Activated T-cell treated with anti-CD3 and anti-CD28 coated beads, Interleukin-2, amount 50 U/mL, for 4 hours (primary cell): ENCODE measurements around the gene TBC1D28. TPM values are rescaled to one million over a fixed set of nuclear protein-coding genes. Genes with fewer than 3 reads are reported as not detected.
A peak's percentile ranks its signal among the peaks of the same experiment; 100 is the strongest.
"Not testable (repeated sequence)": the region's sequence is repeated elsewhere in the genome, so short reads cannot be mapped to it uniquely, and the experiment has no call there.

Experiments used
- ATAC-seq, 2 donors: fragments of 200-7000 bp; cut with Tn5 transposase; one replicate each; pipeline ENCODE4 v1.10.0; 2021
- DNase-seq: peaks from one replicate; pipeline ENCODE4 v3.0.0-alpha.2; 2020
- H3K27me3 Mint-ChIP-seq: one replicate; pipeline ENCODE4 v1.8.0; 2021; ENCODE audit warnings: low read depth, mixed read lengths
- H3K36me3 Mint-ChIP-seq: one replicate; pipeline ENCODE4 v1.8.0; 2022; ENCODE audit warnings: mixed read lengths; ENCODE audit not compliant: insufficient read depth
- H3K4me1 Mint-ChIP-seq: one replicate; pipeline ENCODE4 v1.8.0; 2021; ENCODE audit warnings: low read depth, mixed read lengths
- H3K4me3 Mint-ChIP-seq: one replicate; pipeline ENCODE4 v1.8.0; 2021; ENCODE audit warnings: mild to moderate bottlenecking, moderate library complexity, mixed read lengths
- H3K9me3 Mint-ChIP-seq: one replicate; pipeline ENCODE4 v1.8.0; 2021; ENCODE audit warnings: mixed read lengths
- total RNA-seq, 3 donors: library from RNA; stranded (reverse); gene quantifications; one replicate each; pipeline ENCODE4 v1.2.1, GENCODE V29; 2021

Gene TBC1D28
- not detected for total RNA-seq

- not testable (repeated sequence) for H3K36me3 Mint-ChIP-seq, H3K4me3 Mint-ChIP-seq, H3K9me3 Mint-ChIP-seq, DNase-seq, ATAC-seq, H3K4me1 Mint-ChIP-seq, H3K27me3 Mint-ChIP-seq
These were observed at the start of gene TBC1D28 for GRCh38 chr17:18644291-18644690. TSS of gene TBC1D28 (minus strand) at chr17:18644391. CDS start at chr17:18641352, 3,039 bp downstream.

DNA sequence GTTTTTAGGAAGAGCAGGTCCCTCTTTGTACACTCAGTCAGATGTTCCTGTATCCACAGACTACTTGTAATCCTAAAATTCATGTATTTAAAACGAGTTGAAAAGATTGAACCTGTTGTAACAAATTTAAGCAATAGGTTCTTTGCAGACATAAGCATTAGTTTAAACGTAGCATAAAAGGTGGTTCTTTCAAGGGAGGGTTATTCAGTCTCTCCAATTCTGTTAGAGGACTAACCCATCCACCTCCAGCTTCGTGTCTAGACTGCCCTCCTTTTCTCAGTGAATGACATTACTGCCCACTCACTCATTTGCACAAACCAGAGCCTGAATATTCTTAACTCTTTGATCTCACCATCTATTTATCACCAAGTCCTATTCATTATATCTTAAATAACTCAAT is 38.5 kb upstream of the TBC1D28 start:
- not testable (repeated sequence) for H3K9me3 Mint-ChIP-seq, H3K36me3 Mint-ChIP-seq, H3K27me3 Mint-ChIP-seq, DNase-seq
- H3K4me3 Mint-ChIP-seq, result peak overlapping the region; percentile 62
- peak in 1 of 2 donors; percentile 27 for ATAC-seq
- peaks cover 16% of the 10 kb centered on the region for H3K4me1 Mint-ChIP-seq

DNA sequence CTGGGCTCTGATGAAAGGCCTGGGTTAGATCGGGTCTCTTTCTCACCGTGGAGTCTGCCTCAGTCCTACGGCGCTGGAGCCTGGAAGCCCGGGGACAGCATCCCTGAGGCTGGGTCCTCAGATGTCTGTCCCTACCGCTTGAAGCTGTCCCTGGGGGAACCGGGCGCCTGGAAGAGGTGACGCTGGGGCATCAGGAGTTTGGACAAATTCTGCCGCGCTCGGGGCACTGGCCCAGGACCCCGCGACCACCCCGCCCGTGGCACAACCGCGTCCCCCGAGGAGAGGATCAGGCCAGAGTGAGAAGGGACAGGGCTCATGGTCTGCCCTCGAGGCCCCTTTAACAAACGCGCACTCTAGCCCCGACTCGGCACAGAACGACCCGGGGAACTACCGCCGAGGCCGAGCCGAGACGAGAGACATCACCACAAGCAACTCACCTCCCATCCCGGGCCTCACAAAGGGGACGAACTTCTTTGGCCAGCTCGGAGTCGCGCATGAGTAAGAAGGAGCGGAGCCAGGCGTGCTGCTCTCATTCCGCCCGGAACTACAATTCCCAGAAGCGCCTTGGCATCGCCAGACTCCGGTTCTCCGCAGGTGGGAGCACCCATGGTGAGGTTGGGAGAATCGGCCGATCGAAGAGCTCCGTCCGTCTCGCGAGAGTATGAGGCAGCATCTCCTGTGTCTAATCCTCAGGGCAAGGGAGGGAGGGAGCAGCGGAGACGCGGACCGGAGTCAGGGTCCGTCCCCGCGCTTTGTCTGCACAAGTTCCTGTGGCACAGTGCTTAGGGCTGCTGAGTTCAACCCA is 37.8 kb upstream of the TBC1D28 start, which contains the start of gene FOXO3B:
TSS of gene FOXO3B (minus strand) at position 548 of the 805 bp plus-strand sequence. CDS start 663 bp downstream, outside the sequence.
- not testable (repeated sequence) for H3K9me3 Mint-ChIP-seq, H3K27me3 Mint-ChIP-seq, H3K36me3 Mint-ChIP-seq
- Mint-ChIP-seq H3K4me1 (peaks cover 16% of the 10 kb centered on the region), H3K4me3 (peak within 1 kb of the TSS; percentile 66)
- peak; percentile 79 for DNase-seq
- ATAC-seq, result peak; percentile 93 to 97

DNA sequence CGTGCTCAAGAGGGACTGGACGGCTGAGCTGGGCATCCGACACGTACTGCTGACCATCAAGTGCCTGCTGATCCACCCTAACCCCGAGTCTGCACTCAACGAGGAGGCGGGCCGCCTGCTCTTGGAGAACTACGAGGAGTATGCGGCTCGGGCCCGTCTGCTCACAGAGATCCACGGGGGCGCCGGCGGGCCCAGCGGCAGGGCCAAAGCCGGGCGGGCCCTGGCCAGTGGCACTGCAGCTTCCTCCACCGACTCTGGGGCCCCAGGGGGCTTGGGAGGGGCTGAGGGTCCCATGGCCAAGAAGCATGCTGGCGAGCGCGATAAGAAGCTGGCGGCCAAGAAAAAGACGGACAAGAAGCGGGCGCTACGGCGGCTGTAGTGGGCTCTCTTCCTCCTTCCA is 33.2 kb upstream of the TBC1D28 start:
- not testable (repeated sequence) for H3K27me3 Mint-ChIP-seq, ATAC-seq, DNase-seq, H3K4me3 Mint-ChIP-seq, H3K9me3 Mint-ChIP-seq
- peaks cover 13% of the 10 kb centered on the region for H3K4me1 Mint-ChIP-seq
- peaks cover 21% of the 10 kb centered on the region for H3K36me3 Mint-ChIP-seq

- not testable (repeated sequence) for ATAC-seq, DNase-seq, H3K27me3 Mint-ChIP-seq, H3K4me3 Mint-ChIP-seq, H3K9me3 Mint-ChIP-seq
- H3K4me1 Mint-ChIP-seq, result peaks cover 13% of the 10 kb centered on the region
- peaks cover 21% of the 10 kb centered on the region for H3K36me3 Mint-ChIP-seq
These were observed 32.7 kb upstream of the TBC1D28 start for GRCh38 chr17:18676928-18677327.

- H3K27me3 Mint-ChIP-seq, H3K4me1 Mint-ChIP-seq, H3K9me3 Mint-ChIP-seq, DNase-seq, H3K4me3 Mint-ChIP-seq, ATAC-seq: not testable (repeated sequence)
- H3K36me3 Mint-ChIP-seq, result peaks cover 39% of the 10 kb centered on the region
These were observed 28.4 kb upstream of the TBC1D28 start for GRCh38 chr17:18672395-18673227.

- not testable (repeated sequence) for H3K27me3 Mint-ChIP-seq, H3K4me3 Mint-ChIP-seq, H3K9me3 Mint-ChIP-seq, ATAC-seq, DNase-seq, H3K4me1 Mint-ChIP-seq
- H3K36me3 Mint-ChIP-seq, result peaks cover 27% of the 10 kb centered on the region
These were observed 24.4 kb upstream of the TBC1D28 start for GRCh38 chr17:18668625-18669024.

DNA sequence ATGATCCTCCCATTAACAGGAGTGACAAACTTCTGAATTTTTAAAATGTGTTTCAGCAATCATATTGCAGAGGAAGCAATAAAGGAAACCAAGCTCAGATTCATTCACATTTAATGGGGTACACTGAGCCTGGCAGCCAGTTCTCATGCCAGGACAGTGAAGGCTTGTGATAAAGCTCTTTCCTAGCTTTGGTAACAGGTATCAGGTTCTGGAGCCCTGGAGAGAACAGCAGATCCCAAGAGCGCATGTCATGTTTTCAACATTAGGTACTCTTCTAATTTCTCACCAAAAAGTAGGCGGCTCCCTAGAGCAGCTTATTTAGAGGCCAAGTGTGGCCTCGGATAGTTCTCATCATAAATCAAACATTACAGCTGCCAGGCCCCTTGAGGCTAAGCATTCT is 23.3 kb upstream of the TBC1D28 start:
- Mint-ChIP-seq H3K9me3 (peaks cover 13% of the 10 kb centered on the region), H3K36me3 (peaks cover 26% of the 10 kb centered on the region)

GRCh38 chr17:18666326-18666725 is 22.1 kb upstream of the TBC1D28 start:
- Mint-ChIP-seq H3K9me3 (peaks cover 17% of the 10 kb centered on the region), H3K36me3 (peaks cover 24% of the 10 kb centered on the region)
- not testable (repeated sequence) for DNase-seq, ATAC-seq, H3K4me1 Mint-ChIP-seq, H3K4me3 Mint-ChIP-seq, H3K27me3 Mint-ChIP-seq

More for the DNA sequence above, 23.3 kb upstream of the TBC1D28 start:
- not testable (repeated sequence) for H3K27me3 Mint-ChIP-seq, DNase-seq, H3K4me1 Mint-ChIP-seq, H3K4me3 Mint-ChIP-seq, ATAC-seq

- not testable (repeated sequence) for H3K4me1 Mint-ChIP-seq, H3K4me3 Mint-ChIP-seq, ATAC-seq, H3K36me3 Mint-ChIP-seq, DNase-seq, H3K27me3 Mint-ChIP-seq
- peaks cover 21% of the 10 kb centered on the region for H3K9me3 Mint-ChIP-seq
These were observed 17.9 kb upstream of the TBC1D28 start for GRCh38 chr17:18661924-18662624.

GRCh38 chr17:18650094-18650493 is 5.9 kb upstream of the TBC1D28 start:
- peak; percentile 27 to 52 for ATAC-seq
- H3K4me3 Mint-ChIP-seq, DNase-seq, H3K4me1 Mint-ChIP-seq, H3K27me3 Mint-ChIP-seq, H3K9me3 Mint-ChIP-seq, H3K36me3 Mint-ChIP-seq: not testable (repeated sequence)

DNA sequence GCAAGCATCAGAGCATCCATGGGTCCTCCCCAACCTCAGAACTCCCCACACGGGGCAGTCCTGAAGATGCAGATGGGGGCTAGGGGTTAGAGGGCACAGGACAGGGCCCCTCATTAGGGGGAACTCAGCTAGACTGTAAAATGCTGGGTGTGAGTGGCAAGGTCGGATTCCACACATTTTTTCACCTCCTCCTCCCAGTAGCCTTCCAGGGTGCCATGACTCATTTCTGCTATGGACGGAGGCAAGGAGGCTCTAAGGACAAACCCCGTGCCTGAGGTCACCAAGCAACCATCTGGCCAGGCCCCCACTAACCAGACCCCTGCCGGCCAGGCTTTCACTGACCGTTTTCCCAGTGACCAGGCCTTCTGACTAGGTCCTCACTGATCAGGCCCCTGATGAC is 1.1 kb downstream of the TBC1D28 start:
- H3K4me1 Mint-ChIP-seq, H3K27me3 Mint-ChIP-seq, DNase-seq, H3K9me3 Mint-ChIP-seq, H3K36me3 Mint-ChIP-seq, H3K4me3 Mint-ChIP-seq, ATAC-seq: not testable (repeated sequence)

DNA sequence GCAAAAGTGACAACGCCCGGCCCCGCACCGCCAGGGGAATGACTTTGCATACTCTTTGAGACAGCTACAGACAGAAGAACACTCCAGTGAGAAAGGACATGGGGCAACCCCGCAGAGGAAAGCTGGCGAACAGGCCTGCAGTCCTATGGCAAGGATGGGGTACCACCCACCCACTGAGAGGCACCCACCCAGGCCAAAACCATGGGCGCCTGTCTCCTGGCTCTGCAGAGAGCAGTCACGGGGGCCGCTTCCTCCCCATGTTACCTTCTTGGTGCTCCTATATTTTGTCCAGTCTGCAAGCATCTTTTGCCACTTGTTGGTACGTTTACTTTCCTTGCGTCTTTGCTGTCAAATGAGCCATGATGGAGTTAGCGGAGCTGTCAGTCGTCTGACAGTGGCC is 5.8 kb downstream of the TBC1D28 start:
- H3K36me3 Mint-ChIP-seq, DNase-seq, H3K9me3 Mint-ChIP-seq, ATAC-seq, H3K4me1 Mint-ChIP-seq, H3K4me3 Mint-ChIP-seq: not testable (repeated sequence)
- peaks cover 18% of the 10 kb centered on the region for H3K27me3 Mint-ChIP-seq

GRCh38 chr17:18636237-18636636 is 8.0 kb downstream of the TBC1D28 start:
- not testable (repeated sequence) for H3K4me3 Mint-ChIP-seq, ATAC-seq, DNase-seq, H3K4me1 Mint-ChIP-seq, H3K9me3 Mint-ChIP-seq, H3K36me3 Mint-ChIP-seq
- H3K27me3 Mint-ChIP-seq, result peaks cover 21% of the 10 kb centered on the region
